Retinal pigment epithelial cell (primary cell): ENCODE data around the gene IZUMO1.

Experiments used
- DNase-seq: peaks from one replicate; pipeline ENCODE4 v3.0.0-alpha.2; 2010; ENCODE audit warnings: low read depth
- H3K4me3 ChIP-seq: 2 replicates; pipeline ENCODE4 v1.5.1; 2011; ENCODE audit warnings: mild to moderate bottlenecking, low read length, control low read depth, moderate library complexity
- TF ChIP-seq, protein P1 (sequence below): conservative IDR thresholded peaks from 2 replicates; pipeline ENCODE4 v1.5.1; 2011; ENCODE audit warnings: low read depth, low read length, control low read depth, inconsistent platforms

IZUMO1 gene

DNA sequence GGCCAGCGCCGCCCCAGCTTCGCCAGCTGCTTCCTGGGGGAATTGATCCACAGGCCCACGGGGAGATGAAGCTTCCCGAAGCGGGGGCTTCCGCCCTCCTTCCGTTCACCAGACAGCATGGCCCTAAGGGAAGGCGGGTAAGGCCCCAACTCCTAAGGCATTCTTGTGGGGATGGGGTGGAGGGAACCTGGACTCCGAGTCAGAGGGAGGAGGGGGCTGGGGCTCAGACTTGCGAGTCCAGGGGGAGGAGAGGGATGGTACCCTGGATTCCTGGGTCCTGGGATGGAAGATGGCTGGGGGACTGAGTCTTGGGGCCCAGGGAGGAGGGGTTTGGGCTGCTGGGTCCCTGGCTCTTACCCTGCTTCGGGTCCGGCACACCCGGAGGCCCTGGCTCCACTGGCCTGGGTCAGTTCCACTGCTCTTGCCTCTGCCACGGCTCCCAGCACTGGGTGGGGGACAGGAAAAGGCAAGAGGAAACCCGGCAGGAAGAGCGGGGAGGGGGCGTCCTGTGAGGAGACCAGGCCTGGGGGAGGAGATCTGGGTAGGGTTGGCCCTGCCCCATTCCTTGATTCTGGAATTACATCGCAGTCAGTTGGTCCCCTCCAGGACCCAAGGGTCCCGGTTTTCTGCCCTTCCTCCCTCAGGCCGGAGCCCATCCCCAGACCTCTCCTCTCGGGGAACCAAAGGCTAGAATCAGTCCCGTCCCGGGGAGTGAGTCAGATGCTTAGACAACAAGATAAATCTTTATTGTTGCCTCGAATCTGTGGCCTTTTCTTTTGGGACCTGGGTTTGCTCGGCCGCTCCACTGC lies 6.3 kb downstream of the IZUMO1 start, which contains the start of gene RASIP1:
TSS of gene RASIP1 (minus strand) at position 447 of the 809 bp plus-strand sequence. CDS start at position 119, 328 bp downstream.
- no peak for DNase-seq
- H3K4me3 ChIP-seq: no peak within 1 kb of the TSS
- TF ChIP-seq, protein P1, sequence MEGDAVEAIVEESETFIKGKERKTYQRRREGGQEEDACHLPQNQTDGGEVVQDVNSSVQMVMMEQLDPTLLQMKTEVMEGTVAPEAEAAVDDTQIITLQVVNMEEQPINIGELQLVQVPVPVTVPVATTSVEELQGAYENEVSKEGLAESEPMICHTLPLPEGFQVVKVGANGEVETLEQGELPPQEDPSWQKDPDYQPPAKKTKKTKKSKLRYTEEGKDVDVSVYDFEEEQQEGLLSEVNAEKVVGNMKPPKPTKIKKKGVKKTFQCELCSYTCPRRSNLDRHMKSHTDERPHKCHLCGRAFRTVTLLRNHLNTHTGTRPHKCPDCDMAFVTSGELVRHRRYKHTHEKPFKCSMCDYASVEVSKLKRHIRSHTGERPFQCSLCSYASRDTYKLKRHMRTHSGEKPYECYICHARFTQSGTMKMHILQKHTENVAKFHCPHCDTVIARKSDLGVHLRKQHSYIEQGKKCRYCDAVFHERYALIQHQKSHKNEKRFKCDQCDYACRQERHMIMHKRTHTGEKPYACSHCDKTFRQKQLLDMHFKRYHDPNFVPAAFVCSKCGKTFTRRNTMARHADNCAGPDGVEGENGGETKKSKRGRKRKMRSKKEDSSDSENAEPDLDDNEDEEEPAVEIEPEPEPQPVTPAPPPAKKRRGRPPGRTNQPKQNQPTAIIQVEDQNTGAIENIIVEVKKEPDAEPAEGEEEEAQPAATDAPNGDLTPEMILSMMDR: no peak

DNA sequence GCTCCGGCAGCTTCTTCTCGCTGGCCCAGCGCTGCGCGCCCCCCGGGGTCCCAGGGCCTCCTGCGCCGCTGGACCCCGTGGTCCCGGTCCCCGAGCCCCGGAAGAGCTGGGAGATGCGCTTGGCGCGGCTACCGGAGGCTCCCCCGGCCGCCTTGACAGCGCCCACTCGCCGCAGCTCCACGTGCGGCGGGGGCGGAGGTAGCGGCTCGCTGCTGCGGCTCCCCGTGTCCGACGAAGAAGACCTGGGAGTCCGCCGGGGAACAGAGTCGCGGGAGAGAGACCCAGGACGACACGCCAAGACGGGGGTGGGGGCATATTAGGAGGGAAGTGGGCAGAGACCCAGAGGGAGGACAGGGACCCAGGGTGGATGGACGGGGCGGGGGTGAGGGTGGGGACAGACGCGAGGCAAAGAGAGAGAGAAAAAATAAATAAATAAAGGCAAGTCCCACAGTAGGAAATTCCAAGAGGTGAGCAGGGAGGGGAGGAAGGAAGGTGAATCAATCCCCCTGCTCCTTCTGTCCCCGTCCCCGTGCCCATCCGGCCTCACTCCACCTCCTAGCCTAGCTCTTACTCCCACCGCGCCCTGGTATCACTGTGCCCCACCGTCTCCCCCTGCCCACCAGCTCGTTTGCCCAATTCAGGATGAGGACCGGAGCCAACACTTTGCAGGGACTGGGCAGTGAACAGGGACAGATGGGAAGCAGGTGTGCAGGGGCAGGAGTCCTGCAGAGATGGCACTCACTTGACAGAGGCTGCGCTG lies 7.1 kb downstream of the IZUMO1 start:
- H3K4me3 ChIP-seq: no peak overlapping the region
- TF ChIP-seq, protein P1: no peak
- no peak for DNase-seq

GRCh38 chr19:48738557-48739403 lies 7.9 kb downstream of the IZUMO1 start:
- H3K4me3 ChIP-seq: peak overlapping the region; percentile 29
- TF ChIP-seq, protein P1: no peak
- peak; percentile 42 for DNase-seq

DNA sequence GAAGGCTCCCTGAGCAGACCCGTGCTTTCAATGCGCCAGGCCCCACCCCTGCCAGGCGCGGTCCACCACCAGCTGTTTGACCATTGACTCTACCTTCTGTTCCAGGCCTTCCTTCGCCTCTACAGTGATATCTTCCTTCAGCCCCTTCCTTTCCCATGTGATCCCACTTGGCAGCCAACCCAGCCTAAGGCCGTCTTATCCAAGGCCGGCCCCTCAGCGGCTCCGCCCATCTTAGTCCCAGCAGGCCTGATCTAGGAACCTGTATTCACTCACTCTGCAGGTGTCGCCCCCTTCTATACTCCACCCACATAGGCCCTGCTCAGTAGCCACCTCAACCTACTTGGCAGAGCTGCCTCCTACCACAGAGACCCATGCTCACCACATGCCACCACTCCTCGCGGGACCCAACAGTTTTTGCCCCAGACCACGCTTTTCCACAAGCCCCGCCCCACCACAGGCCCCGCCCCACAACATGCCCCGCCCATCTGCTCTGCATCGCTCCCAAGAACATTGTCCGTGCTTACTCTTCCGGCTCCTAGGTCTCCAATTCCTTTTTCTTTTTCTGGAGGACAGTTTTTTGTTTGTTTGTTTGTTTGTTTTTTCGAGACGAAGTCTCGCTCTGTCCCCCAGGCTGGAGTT lies 9.2 kb downstream of the IZUMO1 start:
- DNase-seq: no peak
- TF ChIP-seq, protein P1: no peak
- H3K4me3 ChIP-seq: no peak overlapping the region

DNA sequence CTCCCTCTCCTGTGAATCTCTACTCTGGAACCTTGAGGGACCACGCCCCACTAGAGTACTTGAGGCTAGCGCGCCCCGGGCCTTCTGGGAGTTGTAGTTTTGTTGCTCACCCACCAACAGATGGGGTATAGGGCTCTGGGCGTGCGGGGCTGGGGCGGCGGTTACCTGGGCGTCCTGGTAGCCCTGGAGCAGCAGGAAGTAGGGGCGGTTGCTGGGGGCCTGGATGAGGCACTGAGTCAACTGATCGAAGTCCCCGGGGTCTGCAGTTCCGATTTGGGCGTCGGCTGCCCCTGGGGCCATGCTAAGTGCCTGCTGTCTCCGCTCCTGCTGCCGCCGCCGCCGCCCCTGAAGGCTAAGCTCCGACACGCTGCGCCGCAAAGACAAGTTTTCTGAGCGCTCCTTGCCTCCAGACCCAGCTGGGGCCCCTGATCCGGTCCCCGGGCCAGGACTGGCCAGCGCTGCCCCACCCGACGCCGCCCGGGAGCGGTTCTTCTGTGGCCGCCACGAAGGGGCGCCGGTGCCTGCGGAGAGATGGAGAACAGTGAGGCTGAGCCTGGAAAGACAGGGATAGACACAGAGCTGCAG lies 11.6 kb downstream of the IZUMO1 start:
- TF ChIP-seq, protein P1: no peak
- no peak for DNase-seq
- peak overlapping the region; percentile 50 for H3K4me3 ChIP-seq

DNA sequence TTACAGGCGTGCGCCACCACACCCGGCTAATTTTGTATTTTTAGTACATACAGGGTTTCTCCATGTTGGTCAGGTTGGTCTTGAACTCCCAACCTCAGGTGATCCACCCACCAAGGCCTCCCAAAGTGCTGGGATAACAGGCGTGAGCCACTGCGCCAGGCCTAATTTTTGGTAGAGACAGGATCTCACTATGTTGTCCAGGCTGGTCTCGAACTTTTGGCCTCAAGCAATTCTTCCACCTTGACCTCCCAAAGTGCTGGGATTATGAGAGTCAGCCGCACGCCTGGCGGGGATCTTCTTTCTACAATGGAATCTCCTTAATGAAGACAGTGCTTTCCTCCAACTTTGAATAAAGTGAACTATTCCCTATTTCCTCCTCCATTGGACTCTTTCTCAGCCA lies 12.1 kb downstream of the IZUMO1 start:
- TF ChIP-seq, protein P1: no peak
- no peak overlapping the region for H3K4me3 ChIP-seq
- DNase-seq: no peak
